NK-92 (cell line): ENCODE data around the gene PTPN1.

ENCODE experiments used
- DNase-seq: peaks from one replicate; lab custom pipeline; 2025; ENCODE audit not compliant: unreplicated experiment; lab: John Stamatoyannopoulos, UW

The PTPN1 gene

DNA sequence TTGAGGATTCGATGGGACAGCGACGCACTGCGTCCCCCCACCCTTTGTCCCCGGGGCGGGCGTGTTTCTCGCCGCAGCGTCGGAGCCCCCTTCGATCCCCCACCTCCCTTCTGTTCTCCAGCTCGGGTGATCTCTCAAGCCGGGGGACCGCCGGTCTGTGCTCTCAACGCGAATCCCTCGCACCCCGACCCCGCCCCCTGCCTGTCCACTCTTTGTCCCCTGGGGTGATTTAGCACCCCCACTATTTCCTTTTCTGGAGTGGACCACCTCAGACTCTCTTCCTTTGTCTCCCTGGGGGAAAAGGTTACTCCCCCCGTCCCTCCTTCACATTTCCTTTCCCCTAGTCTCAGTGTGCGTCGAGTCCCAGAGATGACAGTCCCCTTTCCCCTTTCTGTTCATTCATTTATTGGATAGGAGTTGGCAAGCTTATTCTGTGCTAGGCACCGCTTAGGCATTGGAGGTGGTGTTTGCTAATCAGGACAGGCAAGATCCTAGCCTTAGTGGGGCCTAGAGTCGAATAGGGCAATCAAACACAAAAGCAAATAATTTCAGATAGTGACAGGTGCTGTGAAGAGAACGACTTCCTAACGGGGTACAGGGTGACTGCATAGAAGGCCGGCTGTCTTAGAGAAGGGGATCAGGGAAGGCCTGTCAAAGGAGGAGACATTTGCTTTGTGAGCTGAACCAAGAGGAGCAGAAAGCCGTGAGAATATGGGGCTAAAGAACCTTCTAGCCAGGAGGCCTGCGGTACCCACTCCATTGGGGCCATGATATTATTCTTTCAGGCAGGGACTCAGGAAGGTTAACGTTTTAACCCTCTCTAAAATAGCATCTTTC is 741 bp downstream of the PTPN1 start:
- no peak for DNase-seq

GRCh38 chr20:50512323-50512722 is 2.1 kb downstream of the PTPN1 start:
- no peak for DNase-seq

GRCh38 chr20:50513169-50514034 is 3.2 kb downstream of the PTPN1 start:
- no peak for DNase-seq

DNA sequence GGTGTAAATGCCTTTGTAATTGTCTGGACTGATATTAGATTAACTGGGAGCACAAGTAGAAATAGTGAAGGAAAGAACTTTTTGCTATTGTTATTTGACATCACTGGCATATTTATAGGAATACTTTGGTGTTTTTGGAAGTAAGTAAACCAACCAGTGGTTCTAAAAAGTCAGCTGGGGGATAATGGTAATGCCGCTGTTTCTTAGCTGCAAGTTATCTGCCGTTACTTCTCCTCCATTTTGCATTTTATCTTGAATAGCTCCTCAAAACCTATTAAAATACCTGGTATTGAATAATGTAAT is 3.8 kb downstream of the PTPN1 start:
- no peak for DNase-seq

- no peak for DNase-seq
Measured at GRCh38 chr20:50514750-50515149, 4.6 kb downstream of the PTPN1 start.

GRCh38 chr20:50515471-50516106 is 5.4 kb downstream of the PTPN1 start:
- DNase-seq: no peak

- DNase-seq: no peak
Measured at GRCh38 chr20:50516180-50516934, 6.2 kb downstream of the PTPN1 start.

GRCh38 chr20:50516935-50517816 is 7.0 kb downstream of the PTPN1 start:
- no peak for DNase-seq

GRCh38 chr20:50517817-50518154 is 7.6 kb downstream of the PTPN1 start:
- no peak for DNase-seq

DNA sequence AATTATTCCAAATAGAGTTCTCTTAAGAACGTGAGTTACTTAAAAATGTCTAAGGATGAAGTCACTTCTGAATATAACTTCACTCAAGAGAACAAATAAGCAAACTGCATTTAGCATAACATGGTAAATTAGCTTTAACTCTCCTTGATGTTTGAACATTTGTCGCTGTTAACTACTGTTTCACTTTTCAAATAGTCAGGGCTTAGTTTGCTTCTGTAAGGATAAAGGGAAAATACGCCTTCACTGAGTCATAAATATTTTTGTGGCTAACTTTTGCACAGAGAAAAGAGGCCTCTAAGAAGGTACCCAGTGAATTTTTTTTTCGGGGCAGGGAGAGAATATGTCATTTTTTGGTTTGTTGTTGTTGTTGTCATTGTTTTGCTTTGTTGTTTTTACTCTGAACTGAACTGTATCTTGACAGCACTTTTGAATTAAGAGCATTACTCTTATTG is 8.1 kb downstream of the PTPN1 start:
- no peak for DNase-seq

DNA sequence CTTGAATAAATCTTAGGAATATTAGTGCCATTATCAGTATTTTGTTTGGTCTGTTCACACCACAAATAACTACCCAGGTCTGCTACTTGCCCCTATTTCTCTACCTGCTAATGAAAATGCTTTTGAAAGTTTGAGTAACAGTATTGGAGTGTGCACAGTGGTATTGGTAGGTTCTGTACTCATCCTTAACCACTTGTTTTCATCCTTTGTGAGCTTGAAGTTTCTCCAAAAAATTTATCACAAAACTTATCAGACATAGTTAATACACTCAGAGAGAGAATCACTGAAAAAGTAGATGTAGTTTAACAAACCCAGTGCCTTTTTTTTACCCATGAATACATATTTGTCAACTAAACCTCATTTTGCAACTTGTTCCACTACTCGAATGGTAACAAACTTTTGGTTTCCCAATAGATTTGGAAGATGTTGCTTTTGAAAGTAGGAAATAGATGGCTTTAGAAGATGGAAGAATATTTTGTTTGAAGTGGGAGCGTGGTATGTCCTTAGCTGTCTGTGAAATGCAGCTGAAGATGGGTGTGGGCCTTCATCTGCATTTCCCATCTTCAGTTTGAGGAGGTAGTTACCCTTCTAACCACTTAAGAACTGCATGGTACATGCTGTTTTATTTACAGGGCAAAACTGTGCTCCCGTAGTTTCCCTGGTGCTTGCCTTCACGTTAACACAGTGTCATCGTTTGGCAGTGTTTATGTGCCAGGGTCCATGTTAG is 9.0 kb downstream of the PTPN1 start:
- no peak for DNase-seq

- DNase-seq: no peak
Measured at GRCh38 chr20:50520222-50520880, 10.2 kb downstream of the PTPN1 start.

GRCh38 chr20:50521221-50522052 is 11.3 kb downstream of the PTPN1 start:
- no peak for DNase-seq

- DNase-seq: no peak
Measured at GRCh38 chr20:50522053-50522674, 12.0 kb downstream of the PTPN1 start.

- DNase-seq: no peak
Measured at GRCh38 chr20:50523552-50524167, 13.5 kb downstream of the PTPN1 start.

DNA sequence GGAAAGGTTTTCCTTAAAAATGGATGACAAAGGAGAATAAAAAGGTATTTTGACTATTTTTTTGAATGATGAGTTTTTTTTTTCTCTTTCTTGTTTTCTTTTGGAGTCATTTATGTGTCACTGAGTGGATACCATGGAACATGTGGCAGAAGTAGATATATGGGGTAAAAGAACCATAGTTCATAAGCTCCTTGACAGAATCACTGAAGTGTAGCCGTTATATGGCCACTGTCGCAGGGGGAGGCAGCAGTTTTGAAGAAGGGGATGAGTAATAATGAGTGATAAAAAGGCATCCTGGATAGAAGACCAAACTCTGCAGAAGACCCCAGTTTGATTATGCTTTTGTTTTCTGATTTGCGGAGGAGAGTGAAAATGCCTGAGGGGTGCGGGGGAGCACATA is 15.5 kb downstream of the PTPN1 start:
- DNase-seq: no peak

GRCh38 chr20:50526403-50526989 is 16.3 kb downstream of the PTPN1 start:
- no peak for DNase-seq
